Activated naive CD4-positive, alpha-beta T cell treated with anti-CD3 and anti-CD28 coated beads for 36 hours (primary cell): ENCODE measurements around the gene TUT7. TPM values are rescaled to one million over a fixed set of nuclear protein-coding genes. Genes with fewer than 3 reads are reported as not detected.

Source experiments
- CTCF ChIA-PET: fragments of 350-600 bp; sonication (Branson Sonifier 250); formaldehyde crosslinking; loops from one replicate; lab custom pipeline; 2021; ENCODE audit warnings: antibody characterized with exemption; lab: Charles Lee
- DNase-seq: peaks from one replicate; pipeline ENCODE4 v3.0.0-alpha.2; 2020
- H3K27ac Mint-ChIP-seq: one replicate; pipeline ENCODE4 v1.8.0; 2021; ENCODE audit warnings: mild to moderate bottlenecking, mixed read lengths
- H3K27me3 Mint-ChIP-seq: one replicate; pipeline ENCODE4 v1.8.0; 2021; ENCODE audit warnings: low read depth, mixed read lengths
- H3K36me3 Mint-ChIP-seq: one replicate; pipeline ENCODE4 v1.8.0; 2021; ENCODE audit warnings: low read depth, mixed read lengths
- H3K4me1 Mint-ChIP-seq: one replicate; pipeline ENCODE4 v1.8.0; 2021; ENCODE audit warnings: low read depth, mixed read lengths
- H3K4me3 Mint-ChIP-seq: one replicate; pipeline ENCODE4 v1.8.0; 2021; ENCODE audit warnings: mild to moderate bottlenecking, moderate library complexity, mixed read lengths
- H3K9me3 Mint-ChIP-seq: one replicate; pipeline ENCODE4 v1.8.0; 2021; ENCODE audit warnings: mixed read lengths
- intact Hi-C: fragments of 100-400 bp; cut with micrococcal nuclease; formaldehyde crosslinking; loops from one replicate; pipeline ENCODE4 v1.15.1; 2023
- total RNA-seq, 2 experiments: library from RNA; stranded (reverse); gene quantifications; one replicate each; pipeline ENCODE4 v1.2.3, GENCODE V29; 2021

TUT7 gene
- total RNA-seq, 2 experiments from 2014 or later, result 22.7 to 23.5 TPM

GRCh38 chr9:86359151-86359879 lies 5.1 kb upstream of the TUT7 start:
- H3K36me3 Mint-ChIP-seq, result no peaks in the 10 kb centered on the region
- H3K4me3 Mint-ChIP-seq, result no peak overlapping the region
- CTCF ChIA-PET, result no interaction called here
- H3K4me1 Mint-ChIP-seq, result peaks cover 7% of the 10 kb centered on the region
- no peaks in the 10 kb centered on the region for H3K9me3 Mint-ChIP-seq
- H3K27me3 Mint-ChIP-seq, result no peaks in the 10 kb centered on the region
- DNase-seq, result no peak
- intact Hi-C loops, result loop anchor here (10.0 kb wide), 2 partner anchors 1615 to 1945 kb away; partner anchors contain the start of gene CDK20
- H3K27ac Mint-ChIP-seq, result no peak overlapping the region

DNA sequence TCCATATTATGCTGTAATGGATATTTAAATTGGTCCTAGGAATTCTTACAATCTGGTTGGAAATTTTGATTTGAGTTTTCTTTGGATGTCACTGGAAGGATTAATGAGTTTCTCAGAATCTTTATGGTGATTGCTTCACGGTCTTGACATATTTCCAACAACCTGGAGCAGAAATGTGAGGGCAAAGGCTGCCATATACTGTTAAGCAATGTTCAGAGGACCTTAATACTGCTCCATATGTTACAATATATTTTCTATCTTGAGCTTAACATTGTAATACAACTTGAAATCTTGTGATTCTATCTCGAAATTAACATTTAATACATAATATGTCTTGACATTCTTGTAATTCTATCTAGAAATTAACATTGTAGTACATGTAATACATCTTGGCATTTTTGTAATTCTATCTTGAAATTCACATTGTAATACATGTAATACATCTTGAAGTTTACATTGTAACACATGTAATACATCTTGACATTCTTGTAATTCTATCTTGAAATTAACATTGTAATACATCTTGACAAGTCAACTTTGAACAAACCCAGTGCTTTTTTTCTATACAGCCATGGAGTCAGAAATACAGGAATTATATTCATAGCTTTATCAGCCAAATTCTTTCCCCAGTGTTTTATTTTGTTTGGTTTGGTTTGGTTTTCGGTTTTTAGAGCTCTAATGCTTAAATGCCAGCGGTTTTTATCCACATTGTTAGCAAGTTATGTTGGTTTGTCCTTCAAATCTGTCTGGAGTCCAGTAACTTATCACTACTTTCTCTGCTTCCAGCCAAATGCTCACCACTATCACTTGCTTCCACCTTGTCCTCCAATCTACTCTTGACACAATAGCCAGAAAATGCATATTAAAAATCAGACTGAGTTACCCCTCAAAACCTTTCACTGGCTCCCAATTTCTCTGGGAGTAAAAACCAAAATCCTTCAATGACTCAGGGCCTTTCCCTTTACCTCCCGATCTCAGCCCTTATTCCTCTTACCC lies 3.0 kb upstream of the TUT7 start:
- no peaks in the 10 kb centered on the region for H3K27me3 Mint-ChIP-seq
- H3K4me3 Mint-ChIP-seq, result no peak overlapping the region
- DNase-seq, result no peak
- H3K4me1 Mint-ChIP-seq, result peaks cover 16% of the 10 kb centered on the region
- H3K9me3 Mint-ChIP-seq, result no peaks in the 10 kb centered on the region
- H3K36me3 Mint-ChIP-seq, result peaks cover 4% of the 10 kb centered on the region
- intact Hi-C loops, result loop anchor here (10.0 kb wide), 2 partner anchors 1618 to 1948 kb away; partner anchors contain the start of gene CDK20
- CTCF ChIA-PET, result no interaction called here
- H3K27ac Mint-ChIP-seq, result no peak overlapping the region

DNA sequence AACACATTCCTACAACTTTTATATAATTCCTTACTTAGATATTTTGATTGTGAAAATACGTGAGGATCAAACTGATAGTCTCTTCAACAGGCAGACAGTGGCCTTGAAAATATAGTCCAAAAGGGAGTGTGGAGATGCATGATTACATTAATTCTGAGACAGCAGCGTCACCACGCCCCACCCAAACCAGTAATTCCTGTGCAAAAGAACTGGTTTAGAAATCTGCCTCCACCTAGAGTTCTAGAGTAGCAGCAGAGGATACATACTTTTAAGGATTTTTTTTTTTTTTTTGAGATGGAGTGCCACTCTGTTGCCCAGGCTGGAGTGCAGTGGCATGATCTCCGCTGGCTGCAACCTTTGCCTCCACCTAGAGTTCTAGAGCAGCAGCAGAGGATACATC lies 1.6 kb upstream of the TUT7 start:
- H3K9me3 Mint-ChIP-seq, result no peaks in the 10 kb centered on the region

GRCh38 chr9:86354818-86355309 lies 654 bp upstream of the TUT7 start:
- intact Hi-C loops, result loop anchor here (1.0 to 10.0 kb wide), 8 partner anchors 52 to 1950 kb away; partner anchors contain the start of genes CDK20, GAS1 and NAA35

More for the DNA sequence above, 1.6 kb upstream of the TUT7 start:
- H3K4me1 Mint-ChIP-seq, result peaks cover 24% of the 10 kb centered on the region
- peaks cover 13% of the 10 kb centered on the region for H3K36me3 Mint-ChIP-seq
- CTCF ChIA-PET, result no interaction called here
- intact Hi-C loops, result loop anchor here (2.0 to 10.0 kb wide), 3 partner anchors 51 to 1949 kb away; partner anchors contain the start of gene CDK20
- no peak overlapping the region for H3K4me3 Mint-ChIP-seq
- H3K27ac Mint-ChIP-seq, result no peak overlapping the region
- DNase-seq, result no peak
- H3K27me3 Mint-ChIP-seq, result no peaks in the 10 kb centered on the region

GRCh38 chr9:86353655-86354010 lies 577 bp downstream of the TUT7 start:
- peak; percentile 30 for DNase-seq
- Mint-ChIP-seq H3K4me1 (peaks cover 31% of the 10 kb centered on the region), H3K27ac (peak overlapping the region; percentile 95), H3K9me3 (no peaks in the 10 kb centered on the region), H3K4me3 (peak overlapping the region; percentile 88), H3K36me3 (peaks cover 20% of the 10 kb centered on the region), H3K27me3 (no peaks in the 10 kb centered on the region)
- CTCF ChIA-PET, result no interaction called here
- intact Hi-C loops, result loop anchor here (1.0 to 10.0 kb wide), 9 partner anchors 50 to 1951 kb away; partner anchors contain the start of genes CDK20, GAS1 and NAA35

More at GRCh38 chr9:86354818-86355309, 654 bp upstream of the TUT7 start:
- no peaks in the 10 kb centered on the region for H3K27me3 Mint-ChIP-seq
- peaks cover 16% of the 10 kb centered on the region for H3K36me3 Mint-ChIP-seq
- DNase-seq, result no peak
- CTCF ChIA-PET, result interaction anchor here (0.7 kb wide), 1 partner anchor 26 kb away, joined by 4 read pairs; no protein-coding TSS in a partner anchor
- H3K4me1 Mint-ChIP-seq, result peaks cover 27% of the 10 kb centered on the region
- peak overlapping the region; percentile 88 for H3K4me3 Mint-ChIP-seq
- H3K27ac Mint-ChIP-seq, result peak overlapping the region; percentile 50
- H3K9me3 Mint-ChIP-seq, result no peaks in the 10 kb centered on the region

DNA sequence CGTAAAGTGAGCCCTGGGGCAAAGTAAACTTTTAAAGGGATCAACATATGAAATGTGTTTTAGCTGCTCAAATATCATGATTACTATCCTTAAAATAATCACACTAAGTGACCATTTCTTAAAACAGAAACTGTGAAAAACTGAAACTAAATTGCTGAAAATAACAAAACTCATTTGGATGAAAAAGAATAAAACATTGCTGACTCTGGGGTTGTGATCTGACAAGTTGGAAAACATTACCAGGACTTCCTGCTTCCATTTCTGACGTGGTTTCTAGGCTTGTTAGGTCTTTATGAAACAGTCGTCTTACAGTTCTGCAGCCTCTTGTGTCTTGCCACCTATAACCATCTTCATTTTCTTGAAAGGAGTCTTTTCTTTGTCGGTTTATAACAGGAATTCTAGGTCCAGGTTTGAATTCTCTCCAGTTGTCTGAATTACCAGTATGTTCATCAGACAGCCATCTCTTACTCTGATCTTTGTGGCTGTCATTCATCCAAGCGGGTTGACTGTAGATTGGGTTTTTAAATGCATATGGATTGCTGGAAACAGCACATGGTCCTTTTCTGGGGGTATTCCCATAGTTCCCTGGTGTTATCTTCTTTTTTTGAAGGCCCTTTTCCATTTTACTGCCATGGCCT lies 1.7 kb downstream of the TUT7 start:
- peaks cover 23% of the 10 kb centered on the region for H3K36me3 Mint-ChIP-seq
- H3K9me3 Mint-ChIP-seq, result no peaks in the 10 kb centered on the region
- no peaks in the 10 kb centered on the region for H3K27me3 Mint-ChIP-seq
- H3K4me1 Mint-ChIP-seq, result peaks cover 40% of the 10 kb centered on the region
- H3K27ac Mint-ChIP-seq, result peak overlapping the region; percentile 93
- peak; percentile 44 for DNase-seq
- H3K4me3 Mint-ChIP-seq, result peak overlapping the region; percentile 88
- intact Hi-C loops, result loop anchor here (1.0 to 10.0 kb wide), 10 partner anchors 14 to 1952 kb away; partner anchors contain the start of genes CDK20, GAS1 and ISCA1
- CTCF ChIA-PET, result no interaction called here

DNA sequence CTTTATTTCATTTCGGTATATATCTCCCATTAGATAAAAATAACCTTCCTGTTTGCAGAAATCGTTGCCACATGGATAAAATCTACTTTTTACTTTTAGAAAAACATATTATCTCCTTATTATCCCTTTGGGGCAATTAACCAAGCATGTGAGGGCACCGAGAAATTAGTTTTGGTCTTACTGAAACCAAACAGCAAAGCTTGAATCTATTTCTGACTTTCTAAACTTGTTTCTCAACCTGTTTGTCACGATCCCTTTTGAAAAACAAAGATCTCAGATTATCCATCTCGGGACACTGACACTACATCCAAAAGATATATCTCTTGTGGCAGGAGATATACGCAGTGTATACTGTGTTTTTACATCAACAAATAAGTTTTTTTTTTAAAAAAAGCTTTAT lies 2.3 kb downstream of the TUT7 start:
- CTCF ChIA-PET, result no interaction called here
- Mint-ChIP-seq H3K4me1 (peaks cover 43% of the 10 kb centered on the region), H3K4me3 (peak overlapping the region; percentile 60), H3K9me3 (no peaks in the 10 kb centered on the region), H3K36me3 (peaks cover 23% of the 10 kb centered on the region), H3K27ac (peak overlapping the region; percentile 69), H3K27me3 (no peaks in the 10 kb centered on the region)
- intact Hi-C loops, result loop anchor here (1.0 to 10.0 kb wide), 9 partner anchors 14 to 1953 kb away; partner anchors contain the start of genes CDK20, GAS1 and ISCA1
- DNase-seq, result no peak

- CTCF ChIA-PET, result no interaction called here
- peak overlapping the region; percentile 15 for H3K4me3 Mint-ChIP-seq
- intact Hi-C loops, result loop anchor here (5.0 to 10.0 kb wide), 6 partner anchors 148 to 1955 kb away; partner anchors contain the start of genes CDK20 and GAS1
- peaks cover 26% of the 10 kb centered on the region for H3K36me3 Mint-ChIP-seq
- H3K9me3 Mint-ChIP-seq, result no peaks in the 10 kb centered on the region
- peaks cover 50% of the 10 kb centered on the region for H3K4me1 Mint-ChIP-seq
- no peaks in the 10 kb centered on the region for H3K27me3 Mint-ChIP-seq
- H3K27ac Mint-ChIP-seq, result no peak overlapping the region
- DNase-seq, result no peak
These were observed 4.0 kb downstream of the TUT7 start for GRCh38 chr9:86350006-86350760.

DNA sequence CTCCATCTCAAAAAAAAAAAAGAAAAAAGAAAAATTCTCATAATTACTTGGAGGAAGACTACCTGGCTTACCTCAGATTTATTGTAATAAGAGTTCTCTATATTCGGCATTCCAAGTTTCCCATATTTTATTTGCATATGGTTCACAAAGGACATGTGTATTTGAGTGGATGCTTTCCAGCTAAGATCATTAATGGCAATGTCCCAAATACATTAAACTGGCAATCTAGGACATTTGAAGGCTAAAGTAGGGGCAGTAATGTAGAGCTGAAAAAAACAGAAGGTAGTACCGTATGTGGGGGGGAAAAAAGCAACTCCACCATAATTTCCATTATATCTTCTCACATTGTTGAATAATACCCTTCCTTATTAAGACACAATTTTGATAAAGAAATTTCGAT lies 4.9 kb downstream of the TUT7 start:
- no peaks in the 10 kb centered on the region for H3K27me3 Mint-ChIP-seq
- H3K4me3 Mint-ChIP-seq, result no peak overlapping the region
- intact Hi-C loops, result loop anchor here (5.0 kb wide), 1 partner anchor 252 kb away; the partner anchor contains the start of gene GOLM1
- CTCF ChIA-PET, result no interaction called here
- H3K4me1 Mint-ChIP-seq, result peaks cover 49% of the 10 kb centered on the region
- H3K36me3 Mint-ChIP-seq, result peaks cover 32% of the 10 kb centered on the region
- no peaks in the 10 kb centered on the region for H3K9me3 Mint-ChIP-seq
- H3K27ac Mint-ChIP-seq, result no peak overlapping the region
- no peak for DNase-seq

GRCh38 chr9:86347991-86348390 lies 6.2 kb downstream of the TUT7 start:
- H3K4me3 Mint-ChIP-seq, result no peak overlapping the region
- H3K4me1 Mint-ChIP-seq, result peaks cover 48% of the 10 kb centered on the region
- CTCF ChIA-PET, result no interaction called here
- DNase-seq, result no peak
- H3K36me3 Mint-ChIP-seq, result peaks cover 32% of the 10 kb centered on the region
- H3K27me3 Mint-ChIP-seq, result no peaks in the 10 kb centered on the region
- no peak overlapping the region for H3K27ac Mint-ChIP-seq
- H3K9me3 Mint-ChIP-seq, result no peaks in the 10 kb centered on the region
- intact Hi-C loops, result loop anchor here (1.0 to 5.0 kb wide), 2 partner anchors 10 to 251 kb away; partner anchors contain the start of gene GOLM1

GRCh38 chr9:86344818-86345217 lies 9.4 kb downstream of the TUT7 start:
- Mint-ChIP-seq H3K36me3 (peaks cover 30% of the 10 kb centered on the region), H3K27me3 (no peaks in the 10 kb centered on the region), H3K9me3 (no peaks in the 10 kb centered on the region), H3K27ac (no peak overlapping the region), H3K4me1 (peaks cover 46% of the 10 kb centered on the region), H3K4me3 (no peak overlapping the region)
- intact Hi-C loops, result loop anchor here (5.0 kb wide), 1 partner anchor 248 kb away; the partner anchor contains the start of gene GOLM1
- CTCF ChIA-PET, result no interaction called here
- no peak for DNase-seq
